Measurements from ENCODE around the gene SLC35F4.

DNA sequence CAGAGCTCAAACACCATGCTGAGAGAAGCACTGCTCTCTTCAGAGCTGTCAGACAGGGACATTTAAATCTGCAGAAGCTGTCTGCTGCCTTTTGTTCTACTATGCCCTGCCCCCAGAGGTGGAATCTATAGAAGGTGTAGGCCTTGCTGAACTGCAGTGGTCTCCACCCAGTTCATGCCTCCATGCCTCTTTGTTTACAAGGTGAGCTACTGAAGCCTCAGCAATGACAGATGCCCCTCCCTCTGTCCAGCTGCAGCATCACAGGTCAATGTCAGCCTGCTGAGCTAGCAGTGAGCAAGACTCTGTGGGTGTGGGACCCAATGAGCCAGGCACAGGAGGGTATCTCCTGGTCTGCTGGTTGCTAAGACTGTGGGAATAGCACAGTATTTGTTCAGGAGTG is 346.8 kb downstream of the SLC35F4 start:
- TF ChIP-seq CTCF (conservative IDR thresholded peaks at IDR 0.05; ENCODE audit: low read depth, low read length): no peak
- no peak for TF ChIP-seq EZH2 (IDR thresholded peaks at IDR 0.05; ENCODE audit: low read length, unreplicated experiment)
